H9 (cell line): ENCODE data around the gene SMAD3. TPM values are rescaled to one million over a fixed set of nuclear protein-coding genes. Genes with fewer than 3 reads are reported as not detected.

ENCODE experiments used
- DNase-seq: peaks from one replicate; pipeline ENCODE4 v3.0.0-alpha.2; 2017
- H2AFZ ChIP-seq: one replicate; pipeline ENCODE4 v1.6.1; 2013; ENCODE audit warnings: mild to moderate bottlenecking, low read length, control low read depth, moderate library complexity
- H2AK5ac ChIP-seq: 2 replicates; pipeline ENCODE4 v1.6.1; 2013; ENCODE audit warnings: low read length, control low read depth, mixed read lengths; ENCODE audit not compliant: insufficient read length
- H2BK120ac ChIP-seq: one replicate; pipeline ENCODE4 v1.6.1; 2013; ENCODE audit warnings: low read depth, mild to moderate bottlenecking, low read length, control low read depth, inconsistent platforms; ENCODE audit not compliant: poor library complexity, severe bottlenecking
- H2BK12ac ChIP-seq: 2 replicates; pipeline ENCODE4 v1.6.1; 2013; ENCODE audit warnings: low read length, control low read depth, mixed read lengths, low read depth; ENCODE audit not compliant: insufficient read length
- H2BK15ac ChIP-seq: 2 replicates; pipeline ENCODE4 v1.6.1; 2013; ENCODE audit warnings: low read depth, low read length, control low read depth
- H2BK20ac ChIP-seq: one replicate; pipeline ENCODE4 v1.6.1; 2013; ENCODE audit warnings: low read depth, mild to moderate bottlenecking, low read length, control low read depth, inconsistent platforms; ENCODE audit not compliant: poor library complexity, severe bottlenecking
- H2BK5ac ChIP-seq: 2 replicates; pipeline ENCODE4 v1.6.1; 2013; ENCODE audit warnings: low read length, control low read depth, mixed read lengths; ENCODE audit not compliant: insufficient read length
- H3K14ac ChIP-seq: 2 replicates; pipeline ENCODE4 v1.6.1; 2013; ENCODE audit warnings: low read length, control low read depth; ENCODE audit not compliant: insufficient read depth
- H3K18ac ChIP-seq: 2 replicates; pipeline ENCODE4 v1.6.1; 2013; ENCODE audit warnings: low read depth, mild to moderate bottlenecking, mixed read lengths, low read length, control low read depth; ENCODE audit not compliant: insufficient read length
- H3K23ac ChIP-seq: 2 replicates; pipeline ENCODE4 v1.6.1; 2013; ENCODE audit warnings: low read length, control low read depth, mixed read lengths, low read depth; ENCODE audit not compliant: insufficient read length
- H3K23me2 ChIP-seq: 2 replicates; pipeline ENCODE4 v1.6.1; 2013; ENCODE audit warnings: low read depth, mild to moderate bottlenecking, mixed read lengths, low read length, control low read depth; ENCODE audit not compliant: insufficient read length, poor library complexity, severe bottlenecking
- H3K27ac ChIP-seq: 2 replicates; pipeline ENCODE4 v1.5.1; 2013; ENCODE audit warnings: low read length, control low read depth, mixed read lengths, low read depth; ENCODE audit not compliant: insufficient read length
- H3K27me3 ChIP-seq: 2 replicates; pipeline ENCODE4 v1.6.1; 2013; ENCODE audit warnings: low read length, control low read depth, inconsistent platforms; ENCODE audit not compliant: insufficient read depth
- H3K4ac ChIP-seq: 2 replicates; pipeline ENCODE4 v1.6.1; 2013; ENCODE audit warnings: low read depth, mild to moderate bottlenecking, control low read depth, inconsistent platforms, low read length, moderate library complexity
- H3K4me1 ChIP-seq: 2 replicates; pipeline ENCODE4 v1.6.1; 2013; ENCODE audit warnings: low read length, control low read depth, inconsistent platforms; ENCODE audit not compliant: insufficient read depth
- H3K4me2 ChIP-seq: 2 replicates; pipeline ENCODE4 v1.6.1; 2013; ENCODE audit warnings: low read length, control low read depth, mixed read lengths; ENCODE audit not compliant: insufficient read length, insufficient read depth
- H3K56ac ChIP-seq: 2 replicates; pipeline ENCODE4 v1.6.1; 2013; ENCODE audit warnings: low read depth, mild to moderate bottlenecking, mixed read lengths, low read length, control low read depth; ENCODE audit not compliant: insufficient read length
- H3K79me1 ChIP-seq: 2 replicates; pipeline ENCODE4 v1.6.1; 2013; ENCODE audit warnings: low read depth, mild to moderate bottlenecking, moderate library complexity, low read length, control low read depth, inconsistent platforms; ENCODE audit not compliant: insufficient read depth, poor library complexity, severe bottlenecking
- H3K79me2 ChIP-seq: 2 replicates; pipeline ENCODE4 v1.6.1; 2013; ENCODE audit warnings: low read length, control low read depth, inconsistent platforms; ENCODE audit not compliant: insufficient read depth
- H3K9ac ChIP-seq: 2 replicates; pipeline ENCODE4 v1.6.1; 2013; ENCODE audit warnings: low read length, control low read depth, mixed read lengths; ENCODE audit not compliant: insufficient read length; ENCODE audit errors: extremely low read depth
- H3K9me3 ChIP-seq: one replicate; pipeline ENCODE4 v1.6.1; 2013; ENCODE audit warnings: low read depth, low read length, inconsistent platforms; ENCODE audit not compliant: control insufficient read depth
- H3T11ph ChIP-seq: one replicate; pipeline ENCODE4 v1.6.1; 2013; ENCODE audit warnings: mild to moderate bottlenecking, low read length, control low read depth, inconsistent platforms
- H4K20me1 ChIP-seq: one replicate; pipeline ENCODE4 v1.6.1; 2013; ENCODE audit not compliant: control insufficient read depth, insufficient read length, insufficient read depth
- H4K5ac ChIP-seq: 2 replicates; pipeline ENCODE4 v1.6.1; 2013; ENCODE audit warnings: low read depth, mild to moderate bottlenecking, mixed read lengths, low read length, control low read depth; ENCODE audit not compliant: insufficient read length
- H4K8ac ChIP-seq: replicated peaks from 2 replicates; pipeline ENCODE4 v1.6.1; 2013; ENCODE audit warnings: low read length, control low read depth, mixed read lengths, low read depth; ENCODE audit not compliant: insufficient read length
- H4K91ac ChIP-seq: 2 replicates; pipeline ENCODE4 v1.6.1; 2013; ENCODE audit warnings: low read depth, mild to moderate bottlenecking, moderate library complexity, mixed read lengths, low read length, control low read depth; ENCODE audit not compliant: insufficient read length
- H3K27ac Mint-ChIP-seq, 3 experiments: 2 replicates in 2 of 3; 3 replicates in 1 of 3; pipeline ENCODE4 v1.8.0; 2020 to 2021; ENCODE audit warnings: mixed read lengths in 3 of 3, mild to moderate bottlenecking in 1 of 3, moderate library complexity in 1 of 3
- H3K27me3 Mint-ChIP-seq: 2 replicates; pipeline ENCODE4 v1.8.0; 2021; ENCODE audit warnings: low read depth, mild to moderate bottlenecking, moderate library complexity, mixed read lengths
- H3K36me3 Mint-ChIP-seq, 3 experiments: 2 replicates in 2 of 3; 3 replicates in 1 of 3; pipeline ENCODE4 v1.8.0; 2020 to 2021; ENCODE audit warnings: low read depth in 3 of 3, mixed read lengths in 3 of 3; ENCODE audit not compliant: insufficient read depth in 1 of 3
- H3K4me1 Mint-ChIP-seq, 2 experiments: 2 replicates each; pipeline ENCODE4 v1.8.0; 2020; ENCODE audit warnings: mixed read lengths in 2 of 2
- H3K4me3 Mint-ChIP-seq, 2 experiments: 2 replicates in 1 of 2; 3 replicates in 1 of 2; pipeline ENCODE4 v1.8.0; 2020 to 2021; ENCODE audit warnings: mild to moderate bottlenecking in 2 of 2, mixed read lengths in 2 of 2, moderate library complexity in 1 of 2
- H3K9me3 Mint-ChIP-seq, 2 experiments: 2 replicates in 1 of 2; 3 replicates in 1 of 2; pipeline ENCODE4 v1.8.0; 2020; ENCODE audit warnings: mild to moderate bottlenecking in 2 of 2, mixed read lengths in 2 of 2, moderate library complexity in 1 of 2
- CTCF ChIP-seq: fragments of 200-600 bp; sonication (generic); conservative IDR thresholded peaks from 3 replicates; pipeline ENCODE4 v1.8.0; 2021; ENCODE audit warnings: antibody characterized with exemption, mild to moderate bottlenecking
- total RNA-seq: library from RNA; stranded (reverse); gene quantifications from 2 replicates; pipeline ENCODE4 v1.2.1, GENCODE V29; 2021

The SMAD3 gene
- total RNA-seq, 1 experiment from 2014 or later, result 26.7 TPM

- Histone ChIP-seq H3K27me3 (no peaks in the 10 kb centered on the region), H3K79me1 (no peaks in the 10 kb centered on the region), H2AFZ (no peak overlapping the region), H4K20me1 (no peaks in the 10 kb centered on the region), H3K4me2 (no peak overlapping the region), H3K79me2 (no peaks in the 10 kb centered on the region), H4K8ac (no peak overlapping the region), H3K4me1 (peaks cover 8% of the 10 kb centered on the region; the same call in 1 of the 2 replicates), H2AK5ac (no peak overlapping the region), H2BK120ac (no peak overlapping the region), H3K27ac (no peak overlapping the region), H3K9me3 (no peaks in the 10 kb centered on the region), H3K9ac (no peak overlapping the region), H3K23ac (no peak overlapping the region), H3K18ac (no peak overlapping the region), H3K4ac (no peak overlapping the region), H4K5ac (no peak overlapping the region), H2BK12ac (no peak overlapping the region), H3K23me2 (no peaks in the 10 kb centered on the region), H2BK5ac (no peak overlapping the region), H3K56ac (no peak overlapping the region), H2BK20ac (no peak overlapping the region), H3K14ac (no peak overlapping the region), H4K91ac (no peak overlapping the region), H3T11ph (no peak overlapping the region), H2BK15ac (no peak overlapping the region)
- peak overlapping the region in 1 of 3 experiments; percentile 24; a peak in 1 of 7 replicates for H3K27ac Mint-ChIP-seq
- H3K9me3 Mint-ChIP-seq, result no peaks in the 10 kb centered on the region
- no peaks in the 10 kb centered on the region for H3K27me3 Mint-ChIP-seq
- no peak for TF ChIP-seq CTCF
- H3K4me1 Mint-ChIP-seq, result peaks cover 9 to 18% of the 10 kb centered on the region in 2 experiments
- DNase-seq, result no peak
- H3K4me3 Mint-ChIP-seq, result no peak overlapping the region
- H3K36me3 Mint-ChIP-seq, result peaks cover 0 to 38% (median 0%) of the 10 kb centered on the region in 3 experiments; a peak in 4 of 7 replicates
Measured at GRCh38 chr15:67201136-67201535, 135.7 kb downstream of the SMAD3 start.
